OCI-LY1 (cell line): Measurements from ENCODE around the gene ZNRF1.

ENCODE experiments used
- H2AFZ ChIP-seq: fragments of 200-600 bp; sonication (generic), shearing (Covaris generic); 2 replicates; pipeline ENCODE4 v1.6.0; 2014; ENCODE audit warnings: antibody characterized with exemption, mild to moderate bottlenecking, low read length
- H3F3A ChIP-seq: fragments of 200-600 bp; sonication (generic), shearing (Covaris generic); 2 replicates; pipeline ENCODE4 v1.6.0; 2014; ENCODE audit warnings: mild to moderate bottlenecking, antibody characterized with exemption, low read length, moderate library complexity; ENCODE audit not compliant: insufficient read depth
- H3K27ac ChIP-seq: fragments of 200-600 bp; sonication (generic); 2 replicates; pipeline ENCODE4 v1.5.1; 2014; ENCODE audit warnings: low read length, mixed run types, mild to moderate bottlenecking, low read depth; ENCODE audit not compliant: poor library complexity, severe bottlenecking
- H3K27me3 ChIP-seq: fragments of 200-600 bp; sonication (generic); 2 replicates; pipeline ENCODE4 v1.6.0; 2014; ENCODE audit warnings: antibody characterized with exemption, mild to moderate bottlenecking, low read length, moderate library complexity; ENCODE audit not compliant: insufficient read depth
- H3K36me3 ChIP-seq: fragments of 200-600 bp; sonication (generic); 2 replicates; pipeline ENCODE4 v1.6.1; 2014; ENCODE audit warnings: mild to moderate bottlenecking, antibody characterized with exemption, low read length, moderate library complexity, mixed read lengths; ENCODE audit not compliant: insufficient read depth
- H3K4me1 ChIP-seq: fragments of 200-600 bp; sonication (generic); 2 replicates; pipeline ENCODE4 v1.5.1; 2014; ENCODE audit warnings: mild to moderate bottlenecking, low read length, moderate library complexity; ENCODE audit not compliant: insufficient read depth, severe bottlenecking
- H3K4me2 ChIP-seq: fragments of 200-600 bp; sonication (generic), shearing (Covaris generic); 2 replicates; pipeline ENCODE4 v1.6.1; 2014; ENCODE audit warnings: low read length
- H3K4me3 ChIP-seq: fragments of 200-600 bp; sonication (generic); 2 replicates; pipeline ENCODE4 v1.5.1; 2014; ENCODE audit warnings: low read length, low read depth, mild to moderate bottlenecking, mixed read lengths; ENCODE audit not compliant: poor library complexity, severe bottlenecking
- H3K79me2 ChIP-seq: fragments of 200-600 bp; shearing (Covaris generic); 2 replicates; pipeline ENCODE4 v1.6.1; 2016; ENCODE audit warnings: mixed run types, low read length, mixed read lengths; ENCODE audit not compliant: insufficient read depth
- H3K9ac ChIP-seq: fragments of 200-600 bp; sonication (generic), shearing (Covaris generic); 2 replicates; pipeline ENCODE4 v1.6.1; 2014; ENCODE audit warnings: mild to moderate bottlenecking, low read length, mixed read lengths
- H3K9me2 ChIP-seq: fragments of 200-600 bp; sonication (generic), shearing (Covaris generic); 2 replicates; pipeline ENCODE4 v1.6.1; 2014; ENCODE audit warnings: low read depth, mild to moderate bottlenecking, low read length, mixed read lengths
- H3K9me3 ChIP-seq: fragments of 200-600 bp; shearing (Covaris generic); 2 replicates; pipeline ENCODE4 v1.6.1; 2014; ENCODE audit warnings: low read length, mixed read lengths
- H4K20me1 ChIP-seq: fragments of 200-600 bp; sonication (generic), shearing (Covaris generic); 2 replicates; pipeline ENCODE4 v1.6.0; 2016; ENCODE audit warnings: mild to moderate bottlenecking, low read length; ENCODE audit not compliant: insufficient read depth
- EZH2 ChIP-seq: fragments of 200-600 bp; sonication (generic), shearing (Covaris generic); IDR thresholded peaks from 2 replicates; pipeline ENCODE4 v1.8.0; 2017; ENCODE audit warnings: borderline replicate concordance, mixed run types, mild to moderate bottlenecking, antibody characterized with exemption, low read length, moderate library complexity, mixed read lengths
- TF ChIP-seq, protein P1 (sequence below): fragments of 200-600 bp; sonication (generic), shearing (Covaris generic); IDR thresholded peaks from 2 replicates; pipeline ENCODE4 v1.5.1; 2017; ENCODE audit warnings: mild to moderate bottlenecking, antibody characterized with exemption, low read length, moderate library complexity, mixed read lengths

ZNRF1 gene

DNA sequence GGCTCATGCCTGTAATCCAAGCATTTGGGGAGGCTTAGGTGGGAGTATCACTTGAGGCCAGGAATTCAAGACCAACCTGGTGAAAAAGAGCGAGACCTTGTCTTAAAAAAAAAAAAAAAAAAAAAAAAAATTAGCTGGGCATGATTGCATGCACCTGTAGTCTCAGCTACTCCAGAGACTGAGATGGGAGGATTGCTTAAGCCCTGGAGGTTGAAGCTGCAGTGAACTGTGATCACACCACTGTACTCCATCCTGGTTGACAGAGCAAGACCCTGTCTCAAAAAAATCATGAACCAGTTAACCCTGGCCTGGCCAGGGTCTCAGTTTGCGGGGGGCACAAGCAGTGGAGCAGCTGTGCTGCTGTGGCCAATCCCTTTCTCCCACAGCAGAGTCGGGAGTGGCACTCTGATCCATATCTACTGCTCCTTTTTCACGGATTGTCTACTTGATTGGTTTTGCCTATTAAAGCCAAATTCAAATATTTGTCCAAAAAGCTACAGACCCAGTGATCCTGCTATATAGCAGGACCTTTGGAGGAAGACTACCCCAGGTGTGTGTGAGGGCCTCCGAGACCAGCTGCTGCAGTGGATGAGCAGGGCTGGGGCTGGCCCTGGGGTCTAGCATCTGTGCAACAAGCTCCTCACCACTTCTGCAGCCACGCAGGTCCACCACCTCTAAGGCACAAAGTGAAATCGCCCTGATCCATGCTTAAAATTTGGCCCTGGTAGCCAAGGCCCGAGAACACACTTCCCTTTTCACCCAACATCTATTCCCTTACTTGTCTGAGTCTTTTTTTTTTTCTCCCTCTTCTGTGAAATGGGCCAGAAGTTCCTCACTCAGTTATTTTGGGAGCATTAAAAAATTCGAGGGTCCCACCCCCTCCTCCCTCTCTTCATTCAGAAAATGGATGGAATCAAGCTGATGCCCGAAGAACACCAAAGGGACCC, 69.5 kb downstream of the ZNRF1 start:
- H3K27me3 ChIP-seq = no peaks in the 10 kb centered on the region; the same call in 1 of the 2 replicates
- no peaks in the 10 kb centered on the region for H3K4me1 ChIP-seq
- no peaks in the 10 kb centered on the region for H3K36me3 ChIP-seq
- no peak overlapping the region for H3K9ac ChIP-seq
- TF ChIP-seq, protein P1, sequence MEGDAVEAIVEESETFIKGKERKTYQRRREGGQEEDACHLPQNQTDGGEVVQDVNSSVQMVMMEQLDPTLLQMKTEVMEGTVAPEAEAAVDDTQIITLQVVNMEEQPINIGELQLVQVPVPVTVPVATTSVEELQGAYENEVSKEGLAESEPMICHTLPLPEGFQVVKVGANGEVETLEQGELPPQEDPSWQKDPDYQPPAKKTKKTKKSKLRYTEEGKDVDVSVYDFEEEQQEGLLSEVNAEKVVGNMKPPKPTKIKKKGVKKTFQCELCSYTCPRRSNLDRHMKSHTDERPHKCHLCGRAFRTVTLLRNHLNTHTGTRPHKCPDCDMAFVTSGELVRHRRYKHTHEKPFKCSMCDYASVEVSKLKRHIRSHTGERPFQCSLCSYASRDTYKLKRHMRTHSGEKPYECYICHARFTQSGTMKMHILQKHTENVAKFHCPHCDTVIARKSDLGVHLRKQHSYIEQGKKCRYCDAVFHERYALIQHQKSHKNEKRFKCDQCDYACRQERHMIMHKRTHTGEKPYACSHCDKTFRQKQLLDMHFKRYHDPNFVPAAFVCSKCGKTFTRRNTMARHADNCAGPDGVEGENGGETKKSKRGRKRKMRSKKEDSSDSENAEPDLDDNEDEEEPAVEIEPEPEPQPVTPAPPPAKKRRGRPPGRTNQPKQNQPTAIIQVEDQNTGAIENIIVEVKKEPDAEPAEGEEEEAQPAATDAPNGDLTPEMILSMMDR = no peak
- no peak for TF ChIP-seq EZH2
- H3K79me2 ChIP-seq = no peaks in the 10 kb centered on the region
- no peak overlapping the region for H3K4me3 ChIP-seq
- H3K27ac ChIP-seq = no peak overlapping the region
- no peaks in the 10 kb centered on the region for H3K9me3 ChIP-seq
- H4K20me1 ChIP-seq = no peaks in the 10 kb centered on the region
- no peak overlapping the region for H2AFZ ChIP-seq
- no peaks in the 10 kb centered on the region for H3F3A ChIP-seq
- no peak overlapping the region for H3K4me2 ChIP-seq
- no peaks in the 10 kb centered on the region for H3K9me2 ChIP-seq

DNA sequence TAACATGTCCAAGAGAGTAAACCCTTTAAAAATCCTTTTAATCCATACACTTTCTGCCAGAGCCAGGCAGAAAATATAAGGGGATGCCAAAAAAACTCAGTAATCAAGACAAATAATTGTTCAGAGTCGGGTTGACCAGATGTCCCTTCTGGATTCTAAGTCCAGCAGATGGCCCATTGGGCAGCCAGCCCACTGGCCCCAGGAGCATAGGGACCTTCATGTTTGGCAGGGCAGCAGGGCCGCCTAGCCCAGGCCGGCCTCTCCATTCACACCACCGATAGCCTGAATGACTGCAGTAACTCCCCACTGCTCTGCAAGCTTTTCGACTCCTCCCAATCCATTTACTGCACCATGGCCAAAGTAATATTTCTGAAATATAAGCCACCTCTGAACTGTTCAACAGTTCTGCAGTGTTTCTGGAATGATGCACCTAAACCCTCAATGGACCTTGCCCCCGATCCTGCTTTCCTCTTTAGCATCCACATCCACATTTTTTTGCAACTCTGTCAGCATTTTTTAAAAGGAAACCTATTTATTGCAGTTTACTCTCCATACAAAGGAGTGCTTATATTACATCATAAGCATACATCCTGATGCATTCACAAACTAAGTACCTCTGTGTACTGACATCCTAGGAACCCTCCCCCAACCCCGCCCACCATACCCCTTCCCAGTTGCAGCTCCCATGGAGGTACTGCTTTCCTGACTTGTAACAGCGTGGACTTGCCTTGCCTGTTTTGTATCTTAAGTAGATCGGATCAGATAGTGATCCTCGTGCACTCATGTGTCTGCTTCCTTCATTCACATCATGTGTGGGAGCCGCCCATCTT, 71.4 kb downstream of the ZNRF1 start:
- no peaks in the 10 kb centered on the region for H3K9me3 ChIP-seq
- no peaks in the 10 kb centered on the region for H3K9me2 ChIP-seq
- no peak overlapping the region for H3K4me3 ChIP-seq
- TF ChIP-seq, protein P1 = no peak
- no peak for TF ChIP-seq EZH2
- H3K27me3 ChIP-seq = no peaks in the 10 kb centered on the region; the same call in 1 of the 2 replicates
- H4K20me1 ChIP-seq = no peaks in the 10 kb centered on the region
- H2AFZ ChIP-seq = no peak overlapping the region
- H3K27ac ChIP-seq = no peak overlapping the region
- no peaks in the 10 kb centered on the region for H3F3A ChIP-seq
- no peaks in the 10 kb centered on the region for H3K79me2 ChIP-seq
- H3K4me2 ChIP-seq = no peak overlapping the region
- peaks cover 3% of the 10 kb centered on the region for H3K4me1 ChIP-seq
- H3K9ac ChIP-seq = no peak overlapping the region
- H3K36me3 ChIP-seq = no peaks in the 10 kb centered on the region

DNA sequence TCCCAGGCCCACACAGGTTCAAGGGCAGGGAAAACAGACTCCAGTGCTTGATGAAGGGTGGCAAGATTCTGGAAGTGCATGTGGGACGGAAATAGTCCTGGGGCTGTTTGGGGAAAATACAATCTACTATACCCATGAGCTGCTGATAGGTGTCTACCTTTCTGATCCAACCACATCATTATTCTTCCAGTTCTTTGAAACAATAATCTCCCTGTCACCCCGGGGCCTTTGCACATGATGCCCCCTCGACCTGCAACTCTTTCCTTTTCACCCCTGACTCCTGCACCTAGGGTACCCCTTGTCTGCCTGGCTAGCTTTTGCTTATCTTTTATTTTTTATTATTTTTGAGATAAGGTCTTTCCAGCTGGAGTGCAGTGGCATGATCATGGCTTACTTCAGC, 72.8 kb downstream of the ZNRF1 start:
- H3F3A ChIP-seq = no peaks in the 10 kb centered on the region
- no peaks in the 10 kb centered on the region for H4K20me1 ChIP-seq
- H2AFZ ChIP-seq = no peak overlapping the region
- H3K27ac ChIP-seq = no peak overlapping the region
- no peaks in the 10 kb centered on the region for H3K36me3 ChIP-seq
- no peaks in the 10 kb centered on the region for H3K9me3 ChIP-seq
- H3K27me3 ChIP-seq = no peaks in the 10 kb centered on the region; the same call in 1 of the 2 replicates
- no peaks in the 10 kb centered on the region for H3K9me2 ChIP-seq
- H3K9ac ChIP-seq = no peak overlapping the region
- H3K79me2 ChIP-seq = no peaks in the 10 kb centered on the region
- no peak overlapping the region for H3K4me3 ChIP-seq
- peaks cover 10% of the 10 kb centered on the region for H3K4me1 ChIP-seq
- TF ChIP-seq, protein P1 = no peak
- TF ChIP-seq EZH2 = no peak
- no peak overlapping the region for H3K4me2 ChIP-seq
